ENCODE results near the gene KCNH2. TPM values are rescaled to one million over a fixed set of nuclear protein-coding genes. Genes with fewer than 3 reads are reported as not detected.

Gene KCNH2
- total RNA-seq, 1 experiment from 2014 or later = 1.8 TPM

DNA sequence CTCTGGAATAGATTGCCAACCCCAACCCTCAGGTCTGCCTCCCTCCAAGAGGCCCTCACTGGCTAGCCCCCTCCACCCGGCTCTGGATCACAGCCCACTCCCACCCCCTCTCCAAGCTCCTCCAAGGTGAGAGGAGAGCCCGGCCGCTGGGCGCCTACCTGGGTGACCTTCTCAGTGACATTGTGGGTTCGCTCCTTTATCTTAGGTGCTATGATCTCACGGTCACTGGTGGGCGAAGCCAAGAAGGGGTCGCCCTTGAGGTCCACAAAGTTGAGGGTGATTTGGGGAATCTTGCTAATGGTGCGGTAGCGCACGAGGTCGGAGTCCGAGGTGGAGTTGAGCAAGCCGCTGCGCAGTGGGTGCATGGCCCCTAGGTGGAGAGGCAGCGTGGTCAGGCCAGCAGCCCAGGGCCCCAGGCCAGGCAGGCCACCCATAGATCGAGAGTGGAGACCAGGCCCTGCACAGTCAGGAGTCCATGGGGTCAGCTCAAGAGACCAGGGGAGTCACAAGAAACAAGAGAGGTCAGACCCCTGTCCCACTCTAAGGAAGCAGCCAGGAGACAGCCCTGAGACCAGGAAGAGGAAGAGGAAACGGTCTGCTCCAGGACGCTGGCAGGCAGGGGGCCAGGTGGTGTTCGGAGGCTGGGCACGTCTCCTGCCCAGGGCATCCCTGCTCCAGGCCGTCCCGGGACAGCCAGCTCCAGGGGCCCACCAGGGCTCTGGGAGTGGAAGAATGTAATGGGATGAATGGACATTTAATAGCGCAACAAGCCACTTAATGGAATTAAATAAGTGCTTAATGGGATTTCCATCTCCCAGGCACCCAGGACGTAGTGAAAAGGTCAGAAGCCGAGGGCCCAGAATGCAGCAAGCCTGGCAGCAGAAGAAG, 20.7 kb downstream of the KCNH2 start:
- intact Hi-C loops (cut with micrococcal nuclease; ENCODE audit: unreplicated experiment) = no loop called here
- H3K4me1 ChIP-seq (ENCODE audit: control insufficient read depth, insufficient read depth, low read length) = no peaks in the 10 kb centered on the region
- ATAC-seq (no peak), DNase-seq (ENCODE audit: low read depth, low spot score) (no peak)
- no peak for TF ChIP-seq SIN3A (IDR thresholded peaks at IDR 0.05; ENCODE audit: borderline replicate concordance, insufficient read depth, low read depth, low read length)
- TF ChIP-seq TCF7L2 (IDR thresholded peaks at IDR 0.05; ENCODE audit: low read depth, low read length) = no peak
- TF ChIP-seq CTCF (IDR thresholded peaks at IDR 0.05) = no peak
- TF ChIP-seq, protein P1, sequence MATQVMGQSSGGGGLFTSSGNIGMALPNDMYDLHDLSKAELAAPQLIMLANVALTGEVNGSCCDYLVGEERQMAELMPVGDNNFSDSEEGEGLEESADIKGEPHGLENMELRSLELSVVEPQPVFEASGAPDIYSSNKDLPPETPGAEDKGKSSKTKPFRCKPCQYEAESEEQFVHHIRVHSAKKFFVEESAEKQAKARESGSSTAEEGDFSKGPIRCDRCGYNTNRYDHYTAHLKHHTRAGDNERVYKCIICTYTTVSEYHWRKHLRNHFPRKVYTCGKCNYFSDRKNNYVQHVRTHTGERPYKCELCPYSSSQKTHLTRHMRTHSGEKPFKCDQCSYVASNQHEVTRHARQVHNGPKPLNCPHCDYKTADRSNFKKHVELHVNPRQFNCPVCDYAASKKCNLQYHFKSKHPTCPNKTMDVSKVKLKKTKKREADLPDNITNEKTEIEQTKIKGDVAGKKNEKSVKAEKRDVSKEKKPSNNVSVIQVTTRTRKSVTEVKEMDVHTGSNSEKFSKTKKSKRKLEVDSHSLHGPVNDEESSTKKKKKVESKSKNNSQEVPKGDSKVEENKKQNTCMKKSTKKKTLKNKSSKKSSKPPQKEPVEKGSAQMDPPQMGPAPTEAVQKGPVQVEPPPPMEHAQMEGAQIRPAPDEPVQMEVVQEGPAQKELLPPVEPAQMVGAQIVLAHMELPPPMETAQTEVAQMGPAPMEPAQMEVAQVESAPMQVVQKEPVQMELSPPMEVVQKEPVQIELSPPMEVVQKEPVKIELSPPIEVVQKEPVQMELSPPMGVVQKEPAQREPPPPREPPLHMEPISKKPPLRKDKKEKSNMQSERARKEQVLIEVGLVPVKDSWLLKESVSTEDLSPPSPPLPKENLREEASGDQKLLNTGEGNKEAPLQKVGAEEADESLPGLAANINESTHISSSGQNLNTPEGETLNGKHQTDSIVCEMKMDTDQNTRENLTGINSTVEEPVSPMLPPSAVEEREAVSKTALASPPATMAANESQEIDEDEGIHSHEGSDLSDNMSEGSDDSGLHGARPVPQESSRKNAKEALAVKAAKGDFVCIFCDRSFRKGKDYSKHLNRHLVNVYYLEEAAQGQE (IDR thresholded peaks at IDR 0.05; ENCODE audit: insufficient read depth in 1 of 2, low read depth in 2 of 2, low read length in 1 of 2) = no peak
- TF ChIP-seq POLR2AphosphoS5 (IDR thresholded peaks at IDR 0.05; ENCODE audit: low read depth, low read length) = no peak
- in situ Hi-C loops (cut with HindIII; ENCODE audit: low pct_unique_long_range_greater_than_20kb, low sequenced_read_pairs) = no loop called here
- H3K27ac ChIP-seq (ENCODE audit: low read length) = no peak overlapping the region
- no peaks in the 10 kb centered on the region for H3K27me3 ChIP-seq (ENCODE audit: control insufficient read depth, insufficient read depth, low read length)
- CTCF ChIA-PET = no interaction called here
- H3K36me3 ChIP-seq (ENCODE audit: control insufficient read depth, insufficient read depth, low read length) = no peaks in the 10 kb centered on the region
- no TSS peak for BruUV-seq (replicated peaks)
- POLR2A ChIA-PET = no interaction called here
- H3K9me3 ChIP-seq (ENCODE audit: control insufficient read depth, insufficient read depth, low read depth, low read length) = no peaks in the 10 kb centered on the region
- H3K4me3 ChIP-seq (ENCODE audit: low read depth in 2 of 2, low read length in 2 of 2) = no peak overlapping the region

DNA sequence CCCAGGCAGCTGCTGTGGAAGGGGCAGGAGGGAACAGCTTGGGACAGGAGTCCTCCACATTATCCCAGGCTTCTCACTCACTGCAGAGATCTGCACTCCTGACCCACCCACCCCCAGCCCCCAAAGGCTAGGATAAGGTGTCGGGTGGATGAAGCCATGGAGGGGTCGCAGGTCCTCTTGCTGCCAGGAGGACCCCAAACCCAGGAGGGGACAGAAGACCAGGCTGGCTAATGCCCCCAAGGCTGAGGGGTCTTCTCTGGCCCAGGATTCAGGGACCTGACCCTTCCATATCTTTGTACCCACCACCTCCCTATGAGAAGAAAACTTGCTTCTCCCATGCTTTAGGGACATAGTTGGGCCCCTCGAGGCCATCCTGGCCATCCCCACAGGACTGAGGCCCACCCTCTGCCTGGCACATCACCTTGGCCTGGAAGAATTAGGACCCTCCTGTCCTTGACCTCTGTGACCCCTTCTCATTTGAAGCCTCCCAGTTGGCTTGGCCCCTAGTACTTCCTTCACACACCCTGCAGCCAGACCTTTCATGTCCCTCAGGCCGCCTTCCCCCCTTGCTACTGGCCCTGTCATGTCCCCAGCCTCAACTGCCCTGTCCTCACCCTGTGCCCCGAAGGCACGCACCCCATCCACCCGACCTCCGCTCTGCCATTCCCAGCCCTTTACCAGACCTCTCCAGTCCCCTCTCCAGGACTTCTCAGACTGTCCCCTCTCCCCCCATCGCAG, 21.6 kb downstream of the KCNH2 start:
- TF ChIP-seq POLR2AphosphoS5 (IDR thresholded peaks at IDR 0.05; ENCODE audit: low read depth, low read length) (no peak), CTCF (IDR thresholded peaks at IDR 0.05) (no peak), SIN3A (IDR thresholded peaks at IDR 0.05; ENCODE audit: borderline replicate concordance, insufficient read depth, low read depth, low read length) (no peak), TCF7L2 (IDR thresholded peaks at IDR 0.05; ENCODE audit: low read depth, low read length) (no peak)
- TF ChIP-seq, protein P1 (IDR thresholded peaks at IDR 0.05; ENCODE audit: insufficient read depth in 1 of 2, low read depth in 2 of 2, low read length in 1 of 2) = no peak
- intact Hi-C loops (cut with micrococcal nuclease; ENCODE audit: unreplicated experiment) = no loop called here
- DNase-seq (ENCODE audit: low read depth, low spot score) (no peak), ATAC-seq (no peak)
- H3K9me3 ChIP-seq (ENCODE audit: control insufficient read depth, insufficient read depth, low read depth, low read length) = no peaks in the 10 kb centered on the region
- ChIA-PET POLR2A (no interaction called here), CTCF (no interaction called here)
- no peaks in the 10 kb centered on the region for H3K27me3 ChIP-seq (ENCODE audit: control insufficient read depth, insufficient read depth, low read length)
- no peaks in the 10 kb centered on the region for H3K4me1 ChIP-seq (ENCODE audit: control insufficient read depth, insufficient read depth, low read length)
- H3K36me3 ChIP-seq (ENCODE audit: control insufficient read depth, insufficient read depth, low read length) = no peaks in the 10 kb centered on the region
- no peak overlapping the region for H3K4me3 ChIP-seq (ENCODE audit: low read depth in 2 of 2, low read length in 2 of 2)
- in situ Hi-C loops (cut with HindIII; ENCODE audit: low pct_unique_long_range_greater_than_20kb, low sequenced_read_pairs) = no loop called here
- BruUV-seq (replicated peaks) = no TSS peak
- H3K27ac ChIP-seq (ENCODE audit: low read length) = no peak overlapping the region
